BE2C (cell line): ENCODE data around the gene COX7B2. TPM values are rescaled to one million over a fixed set of nuclear protein-coding genes. Genes with fewer than 3 reads are reported as not detected.

Source experiments
- DNase-seq: peaks from one replicate; pipeline ENCODE4 v3.0.0-alpha.2; 2020
- H3K27me3 ChIP-seq: fragments of 250-450 bp; sonication (Bioruptor Pico); 2 replicates; pipeline ENCODE4 v1.5.1; 2020; ENCODE audit warnings: mild to moderate bottlenecking
- H3K36me3 ChIP-seq: fragments of 250-450 bp; sonication (Bioruptor Pico); 2 replicates; pipeline ENCODE4 v1.5.1; 2020; ENCODE audit warnings: mild to moderate bottlenecking
- H3K4me1 ChIP-seq: fragments of 250-450 bp; sonication (Bioruptor Pico); 2 replicates; pipeline ENCODE4 v1.5.1; 2020
- H3K4me3 ChIP-seq: 2 replicates; pipeline ENCODE4 v1.5.1; 2011; ENCODE audit warnings: low read depth, low read length
- H3K9me3 ChIP-seq: fragments of 250-450 bp; sonication (Bioruptor Pico); 2 replicates; pipeline ENCODE4 v1.5.1; 2020
- polyA plus RNA-seq: library from polyadenylated mRNA; unstranded; fragments of >200 nt; gene quantifications from one replicate; pipeline ENCODE4 v1.2.1, GENCODE V29; 2012; ENCODE audit warnings: low read depth, missing spikeins; ENCODE audit not compliant: insufficient read length, insufficient read depth
- TF ChIP-seq, protein P1 (sequence below): IDR thresholded peaks from 2 replicates; pipeline ENCODE4 v1.5.1; 2012; ENCODE audit warnings: mild to moderate bottlenecking, low read depth, low read length

COX7B2 gene, protein sequence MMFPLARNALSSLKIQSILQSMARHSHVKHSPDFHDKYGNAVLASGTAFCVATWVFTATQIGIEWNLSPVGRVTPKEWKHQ
- not detected for polyA plus RNA-seq

- Histone ChIP-seq H3K36me3 (no peaks in the 10 kb centered on the region; the same call in 1 of the 2 replicates), H3K4me1 (no peaks in the 10 kb centered on the region; the same call in 1 of the 2 replicates), H3K27me3 (no peaks in the 10 kb centered on the region), H3K9me3 (no peaks in the 10 kb centered on the region), H3K4me3 (no peak within 1 kb of the TSS)
- DNase-seq, result no peak
- TF ChIP-seq, protein P1, sequence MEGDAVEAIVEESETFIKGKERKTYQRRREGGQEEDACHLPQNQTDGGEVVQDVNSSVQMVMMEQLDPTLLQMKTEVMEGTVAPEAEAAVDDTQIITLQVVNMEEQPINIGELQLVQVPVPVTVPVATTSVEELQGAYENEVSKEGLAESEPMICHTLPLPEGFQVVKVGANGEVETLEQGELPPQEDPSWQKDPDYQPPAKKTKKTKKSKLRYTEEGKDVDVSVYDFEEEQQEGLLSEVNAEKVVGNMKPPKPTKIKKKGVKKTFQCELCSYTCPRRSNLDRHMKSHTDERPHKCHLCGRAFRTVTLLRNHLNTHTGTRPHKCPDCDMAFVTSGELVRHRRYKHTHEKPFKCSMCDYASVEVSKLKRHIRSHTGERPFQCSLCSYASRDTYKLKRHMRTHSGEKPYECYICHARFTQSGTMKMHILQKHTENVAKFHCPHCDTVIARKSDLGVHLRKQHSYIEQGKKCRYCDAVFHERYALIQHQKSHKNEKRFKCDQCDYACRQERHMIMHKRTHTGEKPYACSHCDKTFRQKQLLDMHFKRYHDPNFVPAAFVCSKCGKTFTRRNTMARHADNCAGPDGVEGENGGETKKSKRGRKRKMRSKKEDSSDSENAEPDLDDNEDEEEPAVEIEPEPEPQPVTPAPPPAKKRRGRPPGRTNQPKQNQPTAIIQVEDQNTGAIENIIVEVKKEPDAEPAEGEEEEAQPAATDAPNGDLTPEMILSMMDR, result no peak
Observed at GRCh38 chr4:46909078-46909477, at the start of gene COX7B2. Gene COX7B2 (minus strand): TSS chr4:46909245. CDS start chr4:46735192, 174,053 bp downstream.

GRCh38 chr4:46956451-46956850, 47.4 kb upstream of the COX7B2 start:
- TF ChIP-seq, protein P1, result no peak
- no peaks in the 10 kb centered on the region for H3K27me3 ChIP-seq

DNA sequence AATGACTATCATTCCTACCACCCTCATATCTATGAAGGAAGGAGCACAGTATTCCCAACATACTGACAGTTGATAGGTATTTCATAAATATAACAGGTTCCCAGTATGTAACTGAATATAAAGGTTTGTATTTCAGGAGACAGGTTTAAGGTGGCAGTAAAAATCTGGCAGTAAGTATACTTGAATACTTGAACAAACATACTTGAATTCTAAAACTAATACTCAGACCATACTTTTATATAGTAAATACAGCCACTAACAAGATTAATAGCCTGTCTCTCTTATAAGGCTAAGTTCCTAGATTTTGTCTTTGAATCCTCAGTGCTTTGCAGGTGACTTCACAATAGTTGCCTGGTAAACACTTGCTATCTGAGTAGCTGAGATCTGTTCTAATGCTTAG, 46.6 kb upstream of the COX7B2 start:
- no peak for DNase-seq
- no peaks in the 10 kb centered on the region for H3K36me3 ChIP-seq
- no peaks in the 10 kb centered on the region for H3K9me3 ChIP-seq
- no peaks in the 10 kb centered on the region; the same call in 1 of the 2 replicates for H3K4me1 ChIP-seq
- TF ChIP-seq, protein P1, result no peak
- no peaks in the 10 kb centered on the region for H3K27me3 ChIP-seq
- no peak overlapping the region for H3K4me3 ChIP-seq

More at GRCh38 chr4:46956451-46956850, 47.4 kb upstream of the COX7B2 start:
- Histone ChIP-seq H3K9me3 (no peaks in the 10 kb centered on the region), H3K4me3 (no peak overlapping the region), H3K36me3 (no peaks in the 10 kb centered on the region), H3K4me1 (no peaks in the 10 kb centered on the region; the same call in 1 of the 2 replicates)
- no peak for DNase-seq

DNA sequence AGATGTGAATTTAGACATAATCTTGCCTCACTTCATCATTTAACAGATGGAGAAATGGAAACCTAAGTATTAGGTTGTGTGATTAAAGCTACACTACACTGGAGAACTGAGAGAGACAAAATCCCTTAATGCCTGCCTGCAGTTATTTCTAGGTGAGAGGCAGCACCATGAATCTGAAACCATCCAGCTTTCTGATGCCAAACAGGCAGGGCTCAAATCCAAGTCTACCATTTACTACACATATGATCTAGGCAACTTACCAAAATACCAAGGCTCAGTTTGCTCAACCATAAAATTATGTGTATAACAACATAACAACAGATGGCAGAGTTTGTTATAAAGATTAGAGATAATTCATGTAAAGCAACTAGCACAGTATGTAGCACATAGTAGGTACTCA, 45.6 kb upstream of the COX7B2 start:
- no peak for DNase-seq
- H3K27me3 ChIP-seq, result no peaks in the 10 kb centered on the region
- TF ChIP-seq, protein P1, result no peak

GRCh38 chr4:46953564-46953963, 44.5 kb upstream of the COX7B2 start:
- no peaks in the 10 kb centered on the region for H3K36me3 ChIP-seq
- H3K4me3 ChIP-seq, result no peak overlapping the region
- H3K9me3 ChIP-seq, result no peaks in the 10 kb centered on the region
- TF ChIP-seq, protein P1, result no peak
- no peaks in the 10 kb centered on the region; the same call in 1 of the 2 replicates for H3K4me1 ChIP-seq
- no peaks in the 10 kb centered on the region for H3K27me3 ChIP-seq
- no peak for DNase-seq

More for the DNA sequence above, 45.6 kb upstream of the COX7B2 start:
- H3K4me3 ChIP-seq, result no peak overlapping the region
- H3K9me3 ChIP-seq, result no peaks in the 10 kb centered on the region
- no peaks in the 10 kb centered on the region; the same call in 1 of the 2 replicates for H3K4me1 ChIP-seq
- H3K36me3 ChIP-seq, result no peaks in the 10 kb centered on the region

DNA sequence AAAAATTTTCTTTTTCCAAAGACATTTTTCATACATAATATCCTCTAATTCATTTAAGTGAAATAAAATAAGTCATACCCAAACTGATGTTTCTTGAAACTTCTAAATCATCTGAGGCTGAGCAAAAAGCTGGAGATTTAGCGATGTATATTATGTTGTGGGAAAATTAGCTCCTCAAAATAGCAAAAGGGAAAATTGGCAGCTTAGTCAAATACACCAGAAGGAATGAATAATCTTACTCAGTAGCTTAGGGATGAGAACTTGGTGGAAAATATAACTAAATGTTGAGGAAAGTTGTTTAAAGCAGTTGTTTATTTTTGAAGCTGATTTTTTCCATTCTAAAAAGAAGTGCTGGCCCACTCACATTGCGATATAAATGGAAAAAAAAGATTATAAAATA, 43.4 kb upstream of the COX7B2 start:
- Histone ChIP-seq H3K4me1 (peaks cover 7% of the 10 kb centered on the region), H3K4me3 (no peak overlapping the region), H3K27me3 (no peaks in the 10 kb centered on the region), H3K9me3 (no peaks in the 10 kb centered on the region), H3K36me3 (no peaks in the 10 kb centered on the region)
- DNase-seq, result no peak
- TF ChIP-seq, protein P1, result no peak
